ENCODE measurements around the gene NETO1.

DNA sequence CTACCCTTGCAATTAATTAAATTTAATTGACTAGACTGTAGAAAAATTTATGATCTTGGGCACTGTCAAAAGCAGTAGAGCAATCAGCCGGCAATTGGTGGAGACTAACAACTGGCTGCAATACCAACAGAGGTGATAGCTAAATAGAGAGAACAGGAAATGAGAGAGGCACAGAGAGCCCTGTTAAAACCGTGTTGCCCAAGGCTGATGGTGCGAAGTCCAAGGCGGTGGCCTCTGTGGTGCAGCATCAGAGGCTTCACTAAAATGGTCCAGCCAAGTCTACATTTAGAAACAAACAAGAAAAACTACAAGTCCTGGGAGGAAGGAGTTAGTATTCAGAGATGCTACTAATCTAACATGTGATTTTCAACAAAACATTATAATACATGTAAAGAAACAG, 115.6 kb downstream of the NETO1 start:
- TF ChIP-seq, protein P1, sequence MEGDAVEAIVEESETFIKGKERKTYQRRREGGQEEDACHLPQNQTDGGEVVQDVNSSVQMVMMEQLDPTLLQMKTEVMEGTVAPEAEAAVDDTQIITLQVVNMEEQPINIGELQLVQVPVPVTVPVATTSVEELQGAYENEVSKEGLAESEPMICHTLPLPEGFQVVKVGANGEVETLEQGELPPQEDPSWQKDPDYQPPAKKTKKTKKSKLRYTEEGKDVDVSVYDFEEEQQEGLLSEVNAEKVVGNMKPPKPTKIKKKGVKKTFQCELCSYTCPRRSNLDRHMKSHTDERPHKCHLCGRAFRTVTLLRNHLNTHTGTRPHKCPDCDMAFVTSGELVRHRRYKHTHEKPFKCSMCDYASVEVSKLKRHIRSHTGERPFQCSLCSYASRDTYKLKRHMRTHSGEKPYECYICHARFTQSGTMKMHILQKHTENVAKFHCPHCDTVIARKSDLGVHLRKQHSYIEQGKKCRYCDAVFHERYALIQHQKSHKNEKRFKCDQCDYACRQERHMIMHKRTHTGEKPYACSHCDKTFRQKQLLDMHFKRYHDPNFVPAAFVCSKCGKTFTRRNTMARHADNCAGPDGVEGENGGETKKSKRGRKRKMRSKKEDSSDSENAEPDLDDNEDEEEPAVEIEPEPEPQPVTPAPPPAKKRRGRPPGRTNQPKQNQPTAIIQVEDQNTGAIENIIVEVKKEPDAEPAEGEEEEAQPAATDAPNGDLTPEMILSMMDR (conservative IDR thresholded peaks at IDR 0.05; ENCODE audit: low read depth in 2 of 2), result no peak
- TF ChIP-seq POLR2AphosphoS5 (IDR thresholded peaks at IDR 0.05; ENCODE audit: low read depth) (no peak), EZH2phosphoT487 (IDR thresholded peaks at IDR 0.05; ENCODE audit: unreplicated experiment) (no peak), STAT1 (IDR thresholded peaks at IDR 0.05; ENCODE audit: unreplicated experiment) (no peak), CREB1 (CRISPR knock-in tag; IDR thresholded peaks at IDR 0.05; ENCODE audit: low read depth) (no peak)
- TF ChIP-seq, protein P2, sequence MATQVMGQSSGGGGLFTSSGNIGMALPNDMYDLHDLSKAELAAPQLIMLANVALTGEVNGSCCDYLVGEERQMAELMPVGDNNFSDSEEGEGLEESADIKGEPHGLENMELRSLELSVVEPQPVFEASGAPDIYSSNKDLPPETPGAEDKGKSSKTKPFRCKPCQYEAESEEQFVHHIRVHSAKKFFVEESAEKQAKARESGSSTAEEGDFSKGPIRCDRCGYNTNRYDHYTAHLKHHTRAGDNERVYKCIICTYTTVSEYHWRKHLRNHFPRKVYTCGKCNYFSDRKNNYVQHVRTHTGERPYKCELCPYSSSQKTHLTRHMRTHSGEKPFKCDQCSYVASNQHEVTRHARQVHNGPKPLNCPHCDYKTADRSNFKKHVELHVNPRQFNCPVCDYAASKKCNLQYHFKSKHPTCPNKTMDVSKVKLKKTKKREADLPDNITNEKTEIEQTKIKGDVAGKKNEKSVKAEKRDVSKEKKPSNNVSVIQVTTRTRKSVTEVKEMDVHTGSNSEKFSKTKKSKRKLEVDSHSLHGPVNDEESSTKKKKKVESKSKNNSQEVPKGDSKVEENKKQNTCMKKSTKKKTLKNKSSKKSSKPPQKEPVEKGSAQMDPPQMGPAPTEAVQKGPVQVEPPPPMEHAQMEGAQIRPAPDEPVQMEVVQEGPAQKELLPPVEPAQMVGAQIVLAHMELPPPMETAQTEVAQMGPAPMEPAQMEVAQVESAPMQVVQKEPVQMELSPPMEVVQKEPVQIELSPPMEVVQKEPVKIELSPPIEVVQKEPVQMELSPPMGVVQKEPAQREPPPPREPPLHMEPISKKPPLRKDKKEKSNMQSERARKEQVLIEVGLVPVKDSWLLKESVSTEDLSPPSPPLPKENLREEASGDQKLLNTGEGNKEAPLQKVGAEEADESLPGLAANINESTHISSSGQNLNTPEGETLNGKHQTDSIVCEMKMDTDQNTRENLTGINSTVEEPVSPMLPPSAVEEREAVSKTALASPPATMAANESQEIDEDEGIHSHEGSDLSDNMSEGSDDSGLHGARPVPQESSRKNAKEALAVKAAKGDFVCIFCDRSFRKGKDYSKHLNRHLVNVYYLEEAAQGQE (IDR thresholded peaks at IDR 0.05; ENCODE audit: unreplicated experiment), result no peak

Measured in GM23338 (cell line).